ENCODE measurements around the gene DCXR. TPM values are rescaled to one million over a fixed set of nuclear protein-coding genes. Genes with fewer than 3 reads are reported as not detected.

DCXR gene
- total and polyA plus RNA-seq, 10 of the 15 experiments (the other 5 are each of a cell fraction or from before 2014, with no cell fraction given), result 12.3 to 139 (median 88.9) TPM

- intact Hi-C loops (cut with micrococcal nuclease; ENCODE audit: unreplicated experiment) (loop anchor here (5.0 kb wide), 1 partner anchor 59 kb away; the partner anchor contains the start of gene FASN), in situ Hi-C loops (cut with MboI) (loop anchor here (5.0 kb wide), 1 partner anchor 119 kb away; no protein-coding TSS in a partner anchor)
- peak overlapping the region; percentile 89 for H3K4me2 ChIP-seq (ENCODE audit: control insufficient read depth, insufficient read depth)
- POLR2A ChIA-PET, result interaction anchor here (0.5 to 1.5 kb wide), 19 partner anchors 10 to 411 kb away, joined by 3 to 13 read pairs (median 3); partner anchors contain the start of genes CENPX, FASN, LRRC45 and MRPL12
- H3K4me3 ChIP-seq, result peak overlapping the region; percentile 49; the same call in 1 of the 2 replicates
- H3K27me3 ChIP-seq (replicated peaks in 1 of 2; ENCODE audit: control insufficient read depth in 2 of 2, insufficient read depth in 2 of 2, low read length in 1 of 2), result no peaks in the 10 kb centered on the region
- no peaks in the 10 kb centered on the region for H3K9me3 ChIP-seq (replicated peaks; ENCODE audit: control insufficient read depth, insufficient read depth, low read length)
- no peak for ATAC-seq
- WGBS (ENCODE audit: insufficient coverage, insufficient replicate concordance, low lambda C conversion rate, missing lambda C conversion rate), result 15% methylated on average over 10 of the region's 10 CpGs
- 0 out of 2 replicates have a peak overlapping the region, but pooled peaks have one; percentile 46 for H3K27ac ChIP-seq (ENCODE audit: control insufficient read depth, insufficient read depth)
- peaks cover 10% of the 10 kb centered on the region for H3K4me1 ChIP-seq (ENCODE audit: control insufficient read depth, insufficient read depth, low read length)
- peak overlapping the region; percentile 93 for H2AFZ ChIP-seq (ENCODE audit: control insufficient read depth, low read depth, low read length)
- SMC1A ChIA-PET (ENCODE audit: uncharacterized antibody, unreplicated experiment), result interaction anchor here (0.5 to 1.4 kb wide), 7 partner anchors 11 to 178 kb away, joined by 3 to 7 read pairs (median 3); partner anchors contain the start of genes CENPX, DUS1L and LRRC45
- CTCF ChIA-PET, result interaction anchor here (0.6 to 1.9 kb wide), 17 partner anchors 10 to 596 kb away, joined by 3 to 30 read pairs (median 4); partner anchors contain the start of genes CENPX, GPS1, LRRC45 and RFNG
- no peak for DNase-seq (ENCODE audit: low read depth, low spot score)
- H3K9ac ChIP-seq (ENCODE audit: control insufficient read depth, insufficient read depth, low read length), result no peak overlapping the region; the same call in 1 of the 2 replicates
- RAD21 ChIA-PET (ENCODE audit: unreplicated experiment), result interaction anchor here (0.7 to 2.4 kb wide), 7 partner anchors 12 to 117 kb away, joined by 3 to 13 read pairs (median 5); partner anchors contain the start of genes CENPX, FASN and LRRC45
- BruUV-seq (replicated peaks), result no TSS peak
- FAIRE-seq, result no peak
- no peaks in the 10 kb centered on the region for H4K20me1 ChIP-seq (ENCODE audit: control insufficient read depth, insufficient read depth)
- H3K36me3 ChIP-seq (ENCODE audit: control insufficient read depth in 2 of 2, insufficient read depth in 2 of 2, low read length in 1 of 2), result no peaks in the 10 kb centered on the region; a peak in 2 of 4 replicates
- H3K79me2 ChIP-seq (ENCODE audit: control insufficient read depth, insufficient read depth, low read length), result peaks cover 5% of the 10 kb centered on the region
- 0 out of 2 replicates have a peak, but pooled peaks have one; percentile 2 for TF ChIP-seq HDGF (IDR thresholded peaks at IDR 0.05)
- 0 out of 2 replicates have a peak, but pooled peaks have one; percentile 58 for TF ChIP-seq MLLT1 (IDR thresholded peaks at IDR 0.05)
- TF ChIP-seq MTA2 (IDR thresholded peaks at IDR 0.05; ENCODE audit: low read depth), result no peak
- TF ChIP-seq GATAD2B (conservative IDR thresholded peaks at IDR 0.05; ENCODE audit: low read depth), result no peak
- TF ChIP-seq SMAD5 (IDR thresholded peaks at IDR 0.05; ENCODE audit: low read depth), result no peak
- no peak for TF ChIP-seq EZH2 (IDR thresholded peaks at IDR 0.05; ENCODE audit: borderline replicate concordance, control insufficient read depth, low read depth, low read length)
- no peak for TF ChIP-seq EP300 (IDR thresholded peaks at IDR 0.05; ENCODE audit: borderline replicate concordance in 1 of 2, control insufficient read depth in 1 of 2, low read depth in 2 of 2, low read length in 2 of 2)
- TF ChIP-seq TBL1XR1 (IDR thresholded peaks at IDR 0.05; ENCODE audit: low read depth, low read length), result no peak
- no peak for TF ChIP-seq PKNOX1 (IDR thresholded peaks at IDR 0.05)
- TF ChIP-seq DPF2 (IDR thresholded peaks at IDR 0.05), result no peak
- no peak for TF ChIP-seq PAX5 (IDR thresholded peaks at IDR 0.05; ENCODE audit: borderline replicate concordance, low read depth, low read length)
- no peak for TF ChIP-seq CBX3 (IDR thresholded peaks at IDR 0.05; ENCODE audit: borderline replicate concordance, low read depth)
- TF ChIP-seq SKIL (IDR thresholded peaks at IDR 0.05; ENCODE audit: low read depth, poor library complexity, severe bottlenecking), result no peak
- no peak for TF ChIP-seq IKZF1 (conservative IDR thresholded peaks at IDR 0.05)
- TF ChIP-seq JUND (IDR thresholded peaks at IDR 0.05; ENCODE audit: low read depth, low read length), result no peak
- no peak for TF ChIP-seq BCL11A (IDR thresholded peaks at IDR 0.05; ENCODE audit: low read depth, low read length)
- TF ChIP-seq KAT2A (conservative IDR thresholded peaks at IDR 0.05; ENCODE audit: control insufficient read depth, low read depth, low read length), result no peak
- no peak for TF ChIP-seq RBBP5 (conservative IDR thresholded peaks at IDR 0.05)
- no peak for TF ChIP-seq FOXM1 (IDR thresholded peaks at IDR 0.05; ENCODE audit: low read depth, low read length)
- TF ChIP-seq ZNF384 (IDR thresholded peaks at IDR 0.05; ENCODE audit: borderline replicate concordance, low read depth, low read length), result no peak
- TF ChIP-seq ASH2L (IDR thresholded peaks at IDR 0.05; ENCODE audit: borderline replicate concordance, low read depth), result no peak
- TF ChIP-seq CREM (IDR thresholded peaks at IDR 0.05; ENCODE audit: low read depth), result 0 out of 2 replicates have a peak, but pooled peaks have one; percentile 18
Observed at GRCh38 chr17:82037889-82038195, 345 bp upstream of the DCXR start.
